DND-41 (cell line): ENCODE results near the gene ROCK2.

Experiments used
- ATAC-seq: fragments of 200-7000 bp; cut with Tn5 transposase; 3 replicates; pipeline ENCODE4 v1.9.1; 2021; ENCODE audit warnings: low read depth; ENCODE audit not compliant: insufficient read depth
- DNase-seq: peaks from one replicate; pipeline ENCODE4 v3.0.0-alpha.2; 2020
- H2AFZ ChIP-seq: 2 replicates; pipeline ENCODE4 v1.6.0; 2012; ENCODE audit warnings: low read depth, low read length
- H3K27ac ChIP-seq: 2 replicates; pipeline ENCODE4 v1.5.1; 2012; ENCODE audit warnings: low read length, inconsistent platforms
- H3K27me3 ChIP-seq: fragments of 200-600 bp; sonication (generic); 2 replicates; pipeline ENCODE4 v1.6.0; 2012; ENCODE audit warnings: low read length, mild to moderate bottlenecking, inconsistent platforms; ENCODE audit not compliant: insufficient read depth, poor library complexity
- H3K36me3 ChIP-seq: 2 replicates; pipeline ENCODE4 v1.5.1; 2012; ENCODE audit warnings: low read length, inconsistent platforms; ENCODE audit not compliant: insufficient read depth
- H3K4me1 ChIP-seq: 2 replicates; pipeline ENCODE4 v1.5.1; 2012; ENCODE audit warnings: mild to moderate bottlenecking, low read length; ENCODE audit not compliant: insufficient read depth
- H3K4me2 ChIP-seq: 2 replicates; pipeline ENCODE4 v1.6.0; 2012; ENCODE audit warnings: mild to moderate bottlenecking, moderate library complexity, low read length, inconsistent platforms; ENCODE audit not compliant: insufficient read depth
- H3K4me3 ChIP-seq, 2 experiments: fragments of 200-600 bp in 1 of 2; shearing (Covaris generic) in 1 of 2; 2 replicates each; pipeline ENCODE4 v1.5.1; 2012 to 2016; ENCODE audit warnings: inconsistent platforms in 2 of 2, low read length in 2 of 2, mild to moderate bottlenecking in 2 of 2, low read depth in 1 of 2, moderate library complexity in 1 of 2
- H3K79me2 ChIP-seq: 2 replicates; pipeline ENCODE4 v1.6.0; 2012; ENCODE audit warnings: low read length, inconsistent platforms; ENCODE audit not compliant: insufficient read depth
- H3K9ac ChIP-seq: 2 replicates; pipeline ENCODE4 v1.6.0; 2012; ENCODE audit warnings: low read depth, mild to moderate bottlenecking, inconsistent platforms, low read length, moderate library complexity
- H3K9me3 ChIP-seq: 2 replicates; pipeline ENCODE4 v1.5.1; 2012; ENCODE audit warnings: low read length, moderate library complexity, mild to moderate bottlenecking, inconsistent platforms; ENCODE audit not compliant: insufficient read depth, severe bottlenecking
- H4K20me1 ChIP-seq: 2 replicates; pipeline ENCODE4 v1.6.0; 2012; ENCODE audit warnings: low read length; ENCODE audit not compliant: insufficient read depth
- EZH2 ChIP-seq: IDR thresholded peaks from 3 replicates; pipeline ENCODE4 v1.6.1; 2012; ENCODE audit warnings: borderline replicate concordance, low read depth, mild to moderate bottlenecking, moderate library complexity, low read length, inconsistent platforms; ENCODE audit not compliant: severe bottlenecking
- TF ChIP-seq, protein P1 (sequence below): IDR thresholded peaks from 2 replicates; pipeline ENCODE4 v1.5.1; 2012; ENCODE audit warnings: borderline replicate concordance, low read length, moderate library complexity, mild to moderate bottlenecking; ENCODE audit not compliant: poor library complexity, severe bottlenecking; ENCODE audit errors: extremely low read depth

Gene ROCK2

DNA sequence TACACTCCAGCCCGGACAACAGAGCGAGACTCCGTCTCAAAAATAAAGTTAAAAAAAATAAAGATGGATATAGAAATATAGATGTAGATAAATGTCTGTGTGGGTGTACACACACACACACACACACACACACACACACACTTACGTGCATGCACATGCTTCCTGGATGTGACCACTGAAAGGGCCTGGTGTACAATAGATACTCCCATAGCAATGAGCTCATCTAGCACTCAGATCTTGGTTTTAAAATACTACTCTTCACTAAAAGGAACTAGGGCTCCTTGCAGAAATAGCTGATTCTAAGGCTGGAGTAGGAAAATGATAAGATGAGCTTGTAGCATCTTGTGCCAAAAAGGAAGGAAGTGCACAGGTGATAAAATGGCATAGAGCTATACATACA is 39.1 kb downstream of the ROCK2 start:
- ATAC-seq (no peak), DNase-seq (no peak)
- H3K36me3 ChIP-seq = no peaks in the 10 kb centered on the region
- no peaks in the 10 kb centered on the region for H3K27me3 ChIP-seq
- H3K4me3 ChIP-seq = no peak overlapping the region
- no peaks in the 10 kb centered on the region for H3K4me1 ChIP-seq
- H3K4me2 ChIP-seq = no peak overlapping the region
- peaks cover 41% of the 10 kb centered on the region for H4K20me1 ChIP-seq
- no peak overlapping the region for H3K9ac ChIP-seq
- H3K79me2 ChIP-seq = peaks cover 80% of the 10 kb centered on the region
- H3K27ac ChIP-seq = no peak overlapping the region
- no peak overlapping the region for H2AFZ ChIP-seq
- no peaks in the 10 kb centered on the region for H3K9me3 ChIP-seq
- no peak for TF ChIP-seq EZH2
- TF ChIP-seq, protein P1, sequence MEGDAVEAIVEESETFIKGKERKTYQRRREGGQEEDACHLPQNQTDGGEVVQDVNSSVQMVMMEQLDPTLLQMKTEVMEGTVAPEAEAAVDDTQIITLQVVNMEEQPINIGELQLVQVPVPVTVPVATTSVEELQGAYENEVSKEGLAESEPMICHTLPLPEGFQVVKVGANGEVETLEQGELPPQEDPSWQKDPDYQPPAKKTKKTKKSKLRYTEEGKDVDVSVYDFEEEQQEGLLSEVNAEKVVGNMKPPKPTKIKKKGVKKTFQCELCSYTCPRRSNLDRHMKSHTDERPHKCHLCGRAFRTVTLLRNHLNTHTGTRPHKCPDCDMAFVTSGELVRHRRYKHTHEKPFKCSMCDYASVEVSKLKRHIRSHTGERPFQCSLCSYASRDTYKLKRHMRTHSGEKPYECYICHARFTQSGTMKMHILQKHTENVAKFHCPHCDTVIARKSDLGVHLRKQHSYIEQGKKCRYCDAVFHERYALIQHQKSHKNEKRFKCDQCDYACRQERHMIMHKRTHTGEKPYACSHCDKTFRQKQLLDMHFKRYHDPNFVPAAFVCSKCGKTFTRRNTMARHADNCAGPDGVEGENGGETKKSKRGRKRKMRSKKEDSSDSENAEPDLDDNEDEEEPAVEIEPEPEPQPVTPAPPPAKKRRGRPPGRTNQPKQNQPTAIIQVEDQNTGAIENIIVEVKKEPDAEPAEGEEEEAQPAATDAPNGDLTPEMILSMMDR = no peak

DNA sequence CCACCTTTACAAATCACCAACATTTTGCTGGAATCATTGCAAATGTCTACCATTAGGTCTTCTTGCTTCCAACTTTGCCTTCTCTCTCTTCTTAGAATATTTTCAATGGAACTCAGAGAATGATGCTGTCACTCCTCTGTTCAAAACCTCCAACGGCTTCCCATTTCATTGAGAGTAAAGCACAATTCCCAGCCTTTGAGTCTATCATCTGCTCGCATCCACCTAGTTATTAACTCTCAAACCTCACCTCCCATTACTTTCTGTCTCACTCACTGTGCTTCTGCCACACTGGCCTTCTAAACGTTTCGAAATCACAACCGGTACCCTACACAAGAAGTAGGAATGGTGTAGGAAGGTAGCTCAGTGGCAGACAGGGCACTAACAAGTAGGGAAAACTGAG is 40.0 kb downstream of the ROCK2 start:
- Histone ChIP-seq H3K27ac (no peak overlapping the region), H3K36me3 (no peaks in the 10 kb centered on the region), H3K9ac (no peak overlapping the region), H3K4me2 (no peak overlapping the region), H3K79me2 (peaks cover 76% of the 10 kb centered on the region), H2AFZ (no peak overlapping the region), H3K4me3 (no peak overlapping the region), H3K27me3 (no peaks in the 10 kb centered on the region), H3K4me1 (no peaks in the 10 kb centered on the region), H4K20me1 (peaks cover 41% of the 10 kb centered on the region), H3K9me3 (no peaks in the 10 kb centered on the region)
- no peak for ATAC-seq
- TF ChIP-seq, protein P1 = no peak
- no peak for TF ChIP-seq EZH2
- no peak for DNase-seq

DNA sequence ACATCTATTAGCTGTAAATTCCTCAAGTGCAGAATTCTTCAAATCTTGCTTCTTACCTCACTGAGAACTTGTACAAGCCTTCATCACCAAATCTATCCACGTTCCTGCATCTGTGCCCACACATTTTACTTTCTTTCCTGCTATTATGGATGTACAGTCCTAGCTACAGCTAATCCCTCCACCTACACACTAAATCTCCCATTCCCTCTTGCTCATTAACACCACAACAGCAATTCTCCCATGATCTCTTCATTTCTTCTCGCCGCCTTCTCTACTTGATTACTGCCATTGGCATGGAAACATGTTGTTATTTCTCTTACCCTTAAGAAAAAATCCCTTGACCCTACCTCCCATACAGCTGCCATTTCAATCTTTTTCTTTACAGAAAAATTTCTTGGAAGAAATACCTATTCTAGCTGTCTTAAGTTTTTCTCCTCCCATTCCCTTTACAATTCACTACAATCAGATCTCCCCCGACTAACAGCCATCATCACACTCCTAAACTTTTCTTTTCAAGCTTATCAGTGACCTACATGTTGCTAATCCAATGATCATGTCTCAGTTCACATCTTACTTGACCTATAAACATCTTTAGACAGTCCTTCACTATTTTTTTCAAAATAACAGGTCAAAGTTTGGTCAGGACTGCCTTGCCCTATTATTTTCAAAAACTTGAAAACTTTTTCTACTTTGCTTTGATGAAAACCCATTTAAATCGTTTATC is 41.0 kb downstream of the ROCK2 start:
- H3K4me1 ChIP-seq = no peaks in the 10 kb centered on the region
- H3K9ac ChIP-seq = no peak overlapping the region
- peaks cover 76% of the 10 kb centered on the region for H3K79me2 ChIP-seq
- TF ChIP-seq EZH2 = no peak
- TF ChIP-seq, protein P1 = no peak
- no peak for DNase-seq
- no peak overlapping the region for H3K27ac ChIP-seq
- H3K4me3 ChIP-seq = no peak overlapping the region
- no peak overlapping the region for H2AFZ ChIP-seq
- no peak overlapping the region for H3K4me2 ChIP-seq
- no peaks in the 10 kb centered on the region for H3K27me3 ChIP-seq
- H3K9me3 ChIP-seq = no peaks in the 10 kb centered on the region
- no peaks in the 10 kb centered on the region for H3K36me3 ChIP-seq
- peaks cover 40% of the 10 kb centered on the region for H4K20me1 ChIP-seq
- ATAC-seq = no peak
